HG03457 (cell line): Measurements from ENCODE around the gene C2orf69.

Source experiments
- ATAC-seq: cut with Tn5 transposase; IDR thresholded peaks from one replicate; pipeline ENCODE4 v1.9.1; 2021; ENCODE audit warnings: moderate number of reproducible peaks; ENCODE audit not compliant: unreplicated experiment

C2orf69 gene

DNA sequence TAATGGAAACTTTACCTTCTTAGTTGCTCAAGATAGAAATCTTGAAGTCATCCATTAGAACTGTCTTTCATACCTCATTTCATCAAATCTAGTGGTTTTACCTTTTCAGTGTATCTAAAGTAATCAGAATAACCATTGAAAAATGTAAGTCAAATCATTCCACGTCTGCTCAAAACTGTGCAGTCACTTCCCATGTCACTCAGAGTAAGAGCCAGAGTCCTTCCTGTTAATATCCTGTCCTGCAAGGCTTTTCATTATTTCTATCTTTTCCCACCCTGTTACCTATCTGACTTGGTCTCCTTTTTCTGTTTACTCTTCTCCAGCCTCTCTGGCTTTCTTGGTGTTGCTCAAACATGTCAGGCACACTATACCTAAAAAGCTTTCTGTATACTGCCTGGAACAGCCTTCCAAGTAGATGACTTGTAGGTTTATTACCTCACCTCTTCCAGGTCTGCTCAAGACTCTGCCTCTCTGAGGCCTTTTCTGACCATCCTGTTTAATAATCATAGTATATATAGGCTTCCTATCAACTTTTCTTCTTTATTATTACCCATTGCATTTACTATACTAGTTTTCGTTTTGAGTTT, 3.4 kb downstream of the C2orf69 start:
- ATAC-seq = no peak

DNA sequence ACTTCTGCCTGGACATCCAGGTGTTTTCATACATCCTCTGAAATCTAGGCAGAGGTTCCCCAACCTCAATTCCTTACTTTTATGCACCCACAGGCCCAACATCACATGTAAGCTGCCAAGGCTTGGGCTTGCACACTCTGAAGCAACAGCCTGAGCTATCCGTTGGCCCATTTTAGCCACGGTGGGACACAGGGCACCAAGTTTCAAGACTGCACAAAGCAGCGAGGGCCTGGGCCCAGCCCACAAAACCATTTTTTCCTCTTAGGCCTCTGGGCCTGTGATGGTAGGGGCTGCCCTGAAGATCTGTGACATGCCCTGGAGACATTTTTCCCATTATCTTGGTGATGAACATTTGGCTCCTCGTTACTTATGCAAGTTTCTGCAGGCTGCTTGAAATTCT, 5.9 kb downstream of the C2orf69 start:
- ATAC-seq = no peak

DNA sequence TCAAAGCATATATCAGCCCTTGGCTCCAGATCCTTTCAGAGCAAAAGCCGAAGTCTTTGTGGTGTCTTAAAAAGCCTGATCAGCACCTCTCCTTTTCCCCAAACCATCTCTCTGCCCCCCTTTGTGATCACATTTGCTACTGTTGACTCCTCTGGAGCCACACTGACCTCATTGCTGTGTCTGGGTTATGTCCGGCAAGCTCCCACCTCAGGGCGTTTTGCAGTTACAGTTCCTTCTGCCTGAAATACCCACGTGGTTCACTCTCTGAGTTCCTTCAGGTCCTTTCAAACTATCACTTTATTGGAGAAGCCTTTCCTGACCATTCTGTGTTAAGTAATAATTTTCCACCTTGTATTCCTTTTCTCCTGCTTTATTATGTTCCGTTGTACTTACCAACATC, 11.8 kb downstream of the C2orf69 start:
- ATAC-seq = no peak

DNA sequence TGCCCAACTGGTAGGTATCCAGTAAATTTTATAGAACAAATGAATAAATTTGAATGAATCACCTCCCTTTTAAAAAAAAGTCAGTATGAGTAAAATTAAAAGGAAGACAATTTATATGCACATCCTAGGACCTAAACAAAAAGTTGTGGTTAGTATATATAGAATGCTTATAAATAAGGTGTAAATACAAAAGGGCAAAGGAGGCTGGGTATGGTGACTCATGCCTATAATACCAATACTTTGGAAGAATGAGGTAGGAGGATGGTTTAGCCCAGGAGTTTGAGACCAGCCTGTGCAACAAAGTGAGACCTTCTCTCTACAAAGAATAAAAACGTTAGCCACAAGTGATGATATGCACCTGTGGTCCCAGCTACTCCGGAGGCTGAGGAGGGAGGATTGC, 12.8 kb downstream of the C2orf69 start:
- no peak for ATAC-seq

DNA sequence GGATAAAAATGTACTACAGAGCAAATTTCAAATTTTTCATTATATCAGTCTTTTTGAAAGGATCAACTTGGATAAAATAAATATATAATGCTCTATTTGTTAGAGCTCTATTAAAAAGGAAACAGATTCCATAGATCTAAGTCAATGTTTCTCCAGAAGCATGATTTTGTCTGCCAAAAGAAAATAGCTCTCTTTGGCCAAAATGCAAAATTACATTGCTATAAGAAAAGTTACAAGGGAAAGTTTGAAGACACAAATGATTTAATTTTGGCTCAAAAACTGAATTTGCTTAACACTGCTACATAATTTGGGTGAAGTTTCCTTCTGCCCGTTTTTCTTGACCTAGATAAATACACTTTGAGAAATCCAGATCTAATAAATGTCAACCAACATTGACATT, 15.7 kb downstream of the C2orf69 start:
- ATAC-seq = no peak

DNA sequence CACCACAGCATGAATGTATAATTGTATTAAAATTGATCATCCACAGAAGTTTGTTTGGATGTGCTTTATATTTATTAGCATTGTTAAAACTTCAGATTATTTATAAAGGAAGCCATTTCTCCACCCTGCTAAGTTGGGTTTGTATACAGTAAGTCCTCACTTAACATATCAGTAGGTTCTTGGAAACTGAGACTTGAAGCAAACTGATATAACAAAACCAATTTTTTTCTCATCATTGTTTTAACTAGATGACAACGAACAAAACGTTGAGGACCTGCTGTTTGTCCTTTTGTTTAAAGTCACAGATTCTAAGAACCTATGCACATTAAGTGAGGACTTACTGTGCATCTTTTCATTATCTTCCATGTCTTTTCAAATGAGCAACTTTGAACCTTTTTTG, 17.1 kb downstream of the C2orf69 start:
- no peak for ATAC-seq

DNA sequence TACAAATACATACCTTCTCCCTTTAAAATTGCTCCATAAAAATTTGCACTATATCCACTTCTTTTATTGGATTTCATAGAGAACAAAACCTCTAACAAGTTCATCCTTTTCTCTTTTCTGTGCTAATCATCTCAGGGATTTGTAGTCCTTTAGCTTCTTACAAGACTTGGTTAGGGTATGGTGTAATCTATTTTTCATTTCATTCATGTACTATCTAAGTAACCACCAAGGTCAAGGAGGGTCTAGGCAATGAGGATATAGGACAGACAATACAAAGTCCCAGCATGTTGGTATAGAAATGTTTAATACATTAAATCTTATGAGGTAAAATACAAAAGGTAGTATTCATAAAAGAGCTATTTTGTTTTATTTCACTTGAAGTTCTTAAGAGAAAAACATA, 17.5 kb downstream of the C2orf69 start:
- no peak for ATAC-seq

DNA sequence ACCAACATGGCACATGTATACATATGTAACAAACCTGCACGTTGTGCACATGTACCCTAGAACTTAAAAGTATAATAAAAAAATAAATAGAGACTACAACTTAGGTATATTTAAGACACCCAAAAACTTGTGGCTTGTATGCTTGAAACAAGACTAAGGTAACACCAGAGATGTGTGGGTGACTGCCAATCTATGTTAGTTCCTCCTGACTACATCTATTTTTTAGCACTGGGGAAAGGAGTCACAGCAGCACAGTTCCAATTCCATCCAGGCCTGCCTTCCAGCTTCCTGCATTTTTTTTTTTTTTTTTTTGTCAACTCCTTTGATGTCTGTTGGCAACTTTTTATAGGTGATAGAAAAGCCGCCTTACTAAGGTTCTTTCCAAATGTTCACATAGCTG, 18.2 kb downstream of the C2orf69 start:
- ATAC-seq = no peak

DNA sequence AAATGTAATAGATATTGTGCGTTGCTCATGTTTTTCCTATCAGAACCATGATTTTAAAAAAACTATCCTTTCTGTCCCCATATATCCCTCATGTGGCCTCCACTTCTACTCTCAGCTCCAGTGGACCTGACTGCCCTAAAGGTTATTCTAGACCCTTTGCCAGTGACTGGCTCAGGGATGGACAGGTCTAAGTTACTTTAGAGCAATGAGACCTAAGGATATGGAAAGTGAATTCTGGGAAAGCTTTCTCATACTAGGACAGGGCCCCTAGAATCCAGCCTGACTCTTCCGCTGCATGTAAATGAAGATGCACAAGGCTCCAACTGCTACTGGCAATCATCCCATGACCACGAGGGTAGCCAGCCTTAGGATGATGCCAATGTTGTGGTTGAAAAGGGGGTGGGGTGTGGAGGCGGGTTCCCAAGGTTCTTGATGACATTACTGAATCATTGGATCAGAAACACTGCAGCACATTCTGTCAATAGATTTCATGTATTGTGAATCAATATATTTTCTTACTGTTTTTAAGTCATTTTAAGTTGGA, 21.3 kb downstream of the C2orf69 start:
- ATAC-seq = no peak

DNA sequence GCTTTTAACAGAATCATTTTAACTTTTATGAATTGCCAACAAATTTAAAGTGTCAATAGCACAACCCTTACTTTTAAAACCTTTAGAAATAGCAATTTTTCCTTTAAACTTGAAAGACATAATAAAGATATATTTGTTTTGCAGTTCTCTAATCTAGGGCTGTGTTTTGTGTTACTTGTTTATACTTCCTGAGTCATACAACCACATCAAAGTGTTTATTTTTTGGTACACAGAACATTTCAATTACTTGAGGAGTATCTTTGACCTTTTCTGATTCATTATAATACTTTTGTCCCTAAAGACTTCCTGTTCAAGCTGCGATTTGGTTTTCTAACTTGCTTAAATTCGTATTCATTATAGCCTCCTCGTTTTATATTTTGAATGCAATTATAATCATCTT, 22.4 kb downstream of the C2orf69 start:
- ATAC-seq = no peak

DNA sequence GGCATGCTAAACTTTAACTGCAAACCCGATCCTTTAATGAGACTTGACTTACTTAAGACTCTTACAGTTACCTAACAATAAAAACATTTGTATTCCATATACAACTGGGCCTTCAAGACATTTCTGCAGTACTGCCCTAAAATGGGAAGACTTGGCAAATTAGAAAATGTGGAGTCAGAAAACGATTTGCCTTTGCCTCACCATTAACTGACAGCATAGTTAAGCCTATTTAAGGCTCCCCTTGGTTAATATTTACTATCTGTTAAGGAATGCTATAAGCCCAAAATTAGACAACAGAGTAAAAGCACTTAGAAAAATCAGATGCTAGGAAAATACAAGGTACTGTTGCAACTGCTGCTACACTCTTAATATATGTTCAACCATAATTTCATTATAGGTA, 25.5 kb downstream of the C2orf69 start:
- no peak for ATAC-seq

DNA sequence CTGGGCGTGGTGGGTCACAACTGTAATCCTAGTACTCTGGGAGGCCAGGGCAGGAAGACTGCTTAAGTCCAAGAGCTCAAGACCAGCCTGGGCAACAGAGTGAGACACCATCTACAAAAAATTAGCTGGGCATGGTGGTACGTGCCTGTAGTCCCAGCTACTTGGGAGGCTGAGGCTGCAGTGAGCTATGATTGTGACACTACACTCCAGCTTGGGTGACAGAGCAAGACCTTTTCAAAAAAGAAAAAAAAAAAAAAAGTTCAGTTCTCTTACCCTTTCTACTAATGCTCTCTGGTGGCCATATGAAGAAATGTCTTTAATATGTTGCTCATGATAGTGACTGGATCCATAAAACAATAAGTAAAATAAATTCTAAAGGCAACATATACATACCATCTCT, 29.3 kb downstream of the C2orf69 start:
- no peak for ATAC-seq

DNA sequence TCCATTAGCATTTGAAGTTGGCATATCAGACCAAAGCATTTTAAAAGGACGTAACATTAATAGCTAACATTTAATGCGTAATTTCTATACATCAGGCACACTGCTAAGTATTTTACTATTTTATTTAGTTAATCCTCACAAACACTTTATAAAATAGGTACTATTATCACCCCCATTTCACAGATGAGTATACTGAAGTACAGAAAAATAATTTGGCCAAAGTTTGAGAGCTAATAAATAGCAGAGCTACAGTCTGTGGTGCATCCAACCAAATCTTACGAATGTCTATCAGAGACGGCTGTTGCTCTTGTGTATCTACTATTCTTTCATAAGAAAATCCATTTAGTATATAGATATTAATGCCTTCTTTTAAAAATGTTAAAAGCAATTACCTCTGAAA, 32.3 kb downstream of the C2orf69 start:
- ATAC-seq = no peak

DNA sequence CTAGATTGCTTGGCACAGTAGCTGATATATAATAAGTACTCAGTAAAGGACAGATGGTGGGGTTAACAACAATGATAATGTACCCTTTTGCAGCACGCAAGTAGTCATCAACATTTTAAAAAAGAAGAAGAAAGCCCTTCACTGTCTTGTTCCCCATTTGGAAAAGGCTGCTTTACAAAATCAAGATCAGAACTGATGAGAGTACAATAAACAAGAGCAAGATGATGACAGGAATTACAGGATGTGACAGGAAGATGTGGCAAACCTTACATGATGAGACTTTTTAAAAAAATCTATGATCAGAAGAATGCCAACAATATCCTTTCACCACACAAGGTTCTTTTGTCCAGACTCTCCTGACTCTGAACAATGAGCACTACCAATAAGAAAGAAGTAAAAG, 35.1 kb downstream of the C2orf69 start:
- ATAC-seq = no peak

DNA sequence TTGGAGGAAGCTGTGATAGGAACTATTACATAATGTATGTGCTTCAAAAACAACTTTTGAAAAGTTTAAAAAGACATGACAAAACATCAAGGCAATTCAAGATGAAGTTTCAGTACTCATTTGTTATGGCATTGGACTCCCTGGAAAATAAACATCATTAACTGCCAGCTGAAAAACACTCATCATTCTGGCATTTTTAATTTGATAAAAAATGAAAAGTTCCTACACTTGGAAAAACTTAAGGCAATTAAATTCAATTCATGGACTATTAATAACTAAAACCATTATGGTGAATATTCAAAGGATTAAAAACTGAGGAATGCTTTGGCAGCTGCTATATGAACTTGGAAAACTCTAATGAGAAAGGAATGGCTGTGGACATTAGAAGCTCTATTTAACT, 35.7 kb downstream of the C2orf69 start:
- ATAC-seq = no peak

DNA sequence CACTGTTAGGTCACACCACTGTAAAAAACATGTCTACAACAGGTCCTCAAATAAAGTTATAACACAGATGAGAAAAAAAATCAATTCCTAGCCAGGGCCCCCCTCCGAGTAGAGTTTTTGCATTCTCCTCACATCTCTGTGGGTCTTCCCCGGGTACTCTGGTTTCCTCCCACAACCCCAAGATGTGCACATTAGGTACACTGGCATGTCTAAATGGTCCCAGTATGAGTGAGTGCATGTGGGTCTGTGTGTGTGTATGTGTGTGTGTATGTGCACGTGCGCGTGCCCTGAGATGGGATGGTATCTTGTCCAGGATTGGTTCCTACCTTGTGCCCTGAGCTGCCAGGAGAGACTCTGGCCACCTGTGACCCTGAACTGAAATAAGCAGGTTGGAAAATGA, 39.3 kb downstream of the C2orf69 start:
- ATAC-seq = no peak

DNA sequence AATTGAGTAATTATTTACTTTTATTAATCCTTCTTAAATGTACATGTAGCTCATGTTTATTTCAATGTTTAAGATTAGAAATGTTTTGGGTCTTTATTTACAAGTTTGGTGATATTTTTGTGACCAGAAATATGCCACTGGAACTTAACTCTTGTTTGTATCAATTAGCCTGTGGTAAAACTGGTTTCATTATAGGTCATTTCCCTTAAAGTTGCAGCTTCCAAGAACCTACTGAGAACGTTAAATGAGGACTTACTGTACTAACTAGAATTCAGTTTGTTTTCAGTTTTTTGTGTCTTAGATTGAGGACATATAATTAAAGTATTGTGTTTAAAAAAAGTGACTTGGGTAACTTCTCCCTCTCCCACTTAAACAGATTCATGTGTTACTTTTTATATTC, 39.9 kb downstream of the C2orf69 start:
- no peak for ATAC-seq

DNA sequence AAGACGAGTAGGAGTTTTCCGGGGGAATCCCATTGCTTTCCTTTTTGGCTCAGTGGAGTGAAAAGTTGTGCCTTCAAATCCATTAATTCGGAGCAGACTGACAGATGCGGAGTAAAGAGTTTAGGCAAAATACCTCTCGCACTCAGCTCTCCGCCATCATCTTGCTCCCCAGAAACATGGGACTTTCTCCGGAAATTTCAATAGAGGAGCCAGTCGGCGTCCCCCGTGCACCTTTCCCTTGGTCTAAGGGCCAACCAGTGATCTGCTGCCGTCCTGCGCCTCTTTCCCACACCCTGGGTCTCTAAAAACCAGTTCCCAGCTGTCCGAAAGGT, 43.9 kb downstream of the C2orf69 start:
- peak; percentile 35 for ATAC-seq

DNA sequence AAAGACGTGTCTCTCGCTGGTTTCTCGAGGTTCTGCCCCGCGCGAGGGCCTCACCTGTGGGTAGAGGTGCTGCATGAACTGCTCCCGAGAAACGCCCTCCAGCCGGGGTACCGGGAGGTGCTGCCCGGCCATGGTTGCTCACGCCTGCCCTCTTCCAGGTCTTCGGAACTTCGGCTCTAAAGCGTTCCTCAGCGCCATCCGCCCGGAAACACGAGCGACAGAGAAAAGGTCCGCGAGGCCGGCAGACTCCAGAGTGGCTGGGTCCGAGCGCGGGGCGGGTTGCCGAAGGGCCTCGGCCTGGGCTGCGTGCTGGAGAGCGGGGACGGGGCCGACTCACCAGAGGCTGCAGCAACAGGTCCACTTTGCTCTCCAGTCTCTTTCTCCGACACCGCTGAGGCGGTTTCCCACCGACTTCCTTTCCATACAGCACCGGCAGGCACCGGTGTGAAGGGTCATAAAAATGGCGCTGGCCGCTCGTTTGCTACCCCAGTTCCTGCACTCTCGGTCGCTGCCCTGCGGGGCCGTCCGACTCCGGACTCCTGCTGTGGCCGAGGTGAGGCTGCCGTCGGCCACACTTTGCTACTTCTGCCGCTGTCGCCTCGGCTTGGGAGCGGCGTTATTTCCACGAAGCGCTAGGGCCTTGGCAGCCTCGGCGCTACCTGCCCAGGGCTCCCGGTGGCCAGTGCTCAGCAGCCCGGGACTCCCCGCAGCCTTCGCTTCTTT, 44.4 kb downstream of the C2orf69 start, which contains the start of the genes MAIP1 and TYW5:
TSS of gene MAIP1 (plus strand) at position 244 of the 723 bp plus-strand sequence. CDS start at position 461, 217 bp downstream.
TSS of gene TYW5 (minus strand) at position 153 of the 723 bp plus-strand sequence. CDS start at position 132, 21 bp downstream.
- peak; percentile 78 for ATAC-seq

DNA sequence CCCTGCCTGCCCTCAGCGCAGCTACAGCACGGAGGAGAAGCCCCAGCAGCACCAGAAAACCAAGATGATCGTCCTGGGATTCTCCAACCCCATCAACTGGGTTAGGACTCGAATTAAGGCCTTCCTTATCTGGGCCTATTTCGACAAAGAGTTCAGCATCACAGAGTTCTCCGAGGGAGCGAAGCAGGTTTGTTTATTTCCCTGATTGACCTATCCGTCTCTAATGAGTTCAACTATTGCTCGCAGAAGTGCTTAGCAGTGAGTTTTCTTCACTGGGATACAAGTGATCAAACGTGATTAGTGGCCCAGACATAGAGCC, 44.9 kb downstream of the C2orf69 start:
- no peak for ATAC-seq

DNA sequence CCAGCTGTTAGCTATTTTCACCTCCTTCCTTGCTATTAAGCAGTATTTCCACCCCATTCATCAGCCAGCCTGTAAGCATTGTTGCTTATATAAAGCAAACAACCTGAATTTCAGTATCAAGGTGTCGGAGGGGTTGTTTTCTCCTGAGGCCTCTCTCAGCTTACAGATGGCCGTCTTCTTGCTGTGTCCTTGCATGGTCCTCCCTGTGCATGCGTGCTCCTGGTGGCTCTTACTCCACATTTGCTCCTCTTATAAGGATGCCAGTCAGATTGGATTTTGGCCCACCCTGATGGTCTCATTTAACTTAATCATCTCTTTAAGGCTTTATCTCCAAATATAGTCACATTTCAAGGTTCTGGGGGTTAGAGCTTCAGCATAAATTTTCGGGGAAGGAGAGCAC, 46.9 kb downstream of the C2orf69 start:
- ATAC-seq = no peak

DNA sequence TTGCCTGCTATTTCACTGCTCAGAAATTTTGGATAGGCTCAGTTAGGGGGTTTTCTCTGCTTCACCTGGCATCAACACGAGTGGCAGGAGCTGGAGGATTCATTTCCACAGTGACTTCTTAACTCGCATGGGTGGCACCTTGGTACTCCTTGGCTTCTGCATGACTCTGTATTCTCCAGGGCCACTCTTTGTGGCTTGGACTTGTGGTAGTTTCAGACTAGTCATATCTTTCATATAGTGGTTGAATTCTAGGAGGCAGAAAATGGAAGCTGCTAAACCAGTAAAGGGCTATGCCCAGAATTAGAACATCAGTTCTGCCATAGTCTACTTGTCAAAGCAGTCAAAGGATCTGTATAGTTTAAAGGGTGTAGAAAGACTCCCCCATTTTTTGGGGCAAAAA, 51.1 kb downstream of the C2orf69 start:
- peak; percentile 46 for ATAC-seq

DNA sequence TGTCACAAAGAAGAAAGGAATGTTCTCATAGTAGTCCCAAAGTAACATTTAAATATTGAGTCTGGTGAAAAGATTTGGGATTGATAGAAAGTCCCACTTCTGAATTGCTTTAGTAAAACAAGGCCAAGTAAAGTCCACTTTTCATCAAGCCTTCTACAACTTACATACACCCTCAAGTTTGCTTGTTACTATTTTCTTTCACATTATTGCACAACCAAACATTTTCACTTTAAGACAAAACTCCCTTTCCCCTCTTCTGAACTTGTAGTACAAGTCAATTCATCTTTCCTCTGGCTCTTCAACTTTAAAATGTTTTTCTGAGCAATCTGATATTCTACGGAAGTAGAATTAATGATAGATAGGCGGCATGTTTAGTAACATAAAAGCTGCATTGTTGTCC, 55.3 kb downstream of the C2orf69 start:
- ATAC-seq = no peak
